ENCODE measurements around the gene CABLES1. TPM values are rescaled to one million over a fixed set of nuclear protein-coding genes. Genes with fewer than 3 reads are reported as not detected.

The CABLES1 gene
- total and polyA plus RNA-seq, 2 donors from 2014 or later = 7.6 to 40.5 TPM

- peak in 1 of 5 donors; percentile 84 for DNase-seq
- Histone ChIP-seq H3K9ac (ENCODE audit: low read length in 3 of 3) (no peak overlapping the region), H3K4me3 (ENCODE audit: low read length in 3 of 3) (no peak overlapping the region), H3K9me3 (ENCODE audit: control insufficient read depth in 2 of 3, insufficient read depth in 1 of 3, low read length in 3 of 3) (no peaks in the 10 kb centered on the region), H3K27me3 (ENCODE audit: control insufficient read depth, insufficient read depth, low read length) (no peaks in the 10 kb centered on the region), H3K27ac (ENCODE audit: low read depth in 2 of 2, low read length in 2 of 2) (peak overlapping the region; percentile 54 to 63), H3K36me3 (ENCODE audit: control insufficient read depth in 2 of 3, insufficient read depth in 3 of 3, low read length in 3 of 3) (no peaks in the 10 kb centered on the region), H3K4me1 (ENCODE audit: control insufficient read depth in 2 of 3, insufficient read depth in 2 of 3, low read depth in 1 of 3, low read length in 3 of 3) (peaks cover 0 to 16% (median 10%) of the 10 kb centered on the region in 3 donors)
- no peak for TF ChIP-seq CTCF (IDR thresholded peaks at IDR 0.05; ENCODE audit: borderline replicate concordance, extremely low read depth, insufficient read depth)
- intact Hi-C loops (cut with DNase I) = no loop called here
- no peak for FAIRE-seq
Observed at GRCh38 chr18:23307567-23308295, 172.4 kb downstream of the CABLES1 start.

Other genes with a start within 250 kb of the CABLES1 start
- gene RBBP8, start 202.2 kb upstream of the CABLES1 start, total RNA-seq = 166 TPM
- 45.8 TPM for gene RBBP8, start 202.2 kb upstream of the CABLES1 start, polyA plus RNA-seq (ENCODE audit: insufficient read depth, low read depth, low replicate concordance)

All from kidney (tissue), 14 donors.